NCI-H1105 (cell line): Measurements from ENCODE around the gene ADH1C.
"Not testable (repeated sequence)": the region's sequence is repeated elsewhere in the genome, so short reads cannot be mapped to it uniquely, and the experiment has no call there.

Experiments
- DNase-seq: peaks from one replicate; lab custom pipeline; 2025; lab: John Stamatoyannopoulos, UW

ADH1C gene

DNA sequence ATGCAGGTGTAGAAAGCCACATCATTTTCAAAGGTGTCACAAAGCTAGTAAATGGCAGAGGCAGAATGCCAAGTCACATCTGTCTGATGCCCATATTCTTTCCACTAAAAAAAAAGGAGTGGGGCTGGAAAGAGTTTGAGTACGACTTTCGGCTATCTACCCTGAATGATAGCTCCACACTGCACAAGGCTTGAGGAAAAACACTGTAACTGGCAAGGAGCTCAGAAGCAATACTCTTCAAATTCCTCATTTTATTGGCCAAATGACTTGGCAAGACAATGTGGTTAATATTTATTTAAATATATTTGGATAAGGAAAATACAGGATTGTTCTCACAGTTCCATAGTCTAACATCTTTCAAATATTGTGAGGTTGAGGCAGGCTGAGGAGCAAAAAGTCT, 5.4 kb upstream of the ADH1C start:
- no peak for DNase-seq

DNA sequence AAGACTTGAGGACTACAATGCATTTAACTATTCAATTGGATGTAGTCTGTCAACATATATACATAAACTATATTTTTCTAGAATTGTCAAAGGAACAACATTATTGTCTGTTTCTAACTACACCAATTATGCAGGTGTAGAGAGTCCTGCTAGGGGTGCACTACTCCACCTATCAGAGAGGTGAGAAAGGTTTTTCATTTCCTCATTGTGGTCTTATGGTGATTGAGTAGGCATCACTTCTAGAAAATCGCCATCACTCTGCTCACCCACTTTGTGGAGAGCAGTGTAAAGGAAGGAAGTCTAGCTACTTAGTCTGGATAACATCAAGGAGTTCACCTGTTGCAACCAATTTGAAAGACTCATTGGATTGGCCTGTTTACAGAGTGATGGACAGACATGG, 4.4 kb upstream of the ADH1C start:
- DNase-seq, result no peak

DNA sequence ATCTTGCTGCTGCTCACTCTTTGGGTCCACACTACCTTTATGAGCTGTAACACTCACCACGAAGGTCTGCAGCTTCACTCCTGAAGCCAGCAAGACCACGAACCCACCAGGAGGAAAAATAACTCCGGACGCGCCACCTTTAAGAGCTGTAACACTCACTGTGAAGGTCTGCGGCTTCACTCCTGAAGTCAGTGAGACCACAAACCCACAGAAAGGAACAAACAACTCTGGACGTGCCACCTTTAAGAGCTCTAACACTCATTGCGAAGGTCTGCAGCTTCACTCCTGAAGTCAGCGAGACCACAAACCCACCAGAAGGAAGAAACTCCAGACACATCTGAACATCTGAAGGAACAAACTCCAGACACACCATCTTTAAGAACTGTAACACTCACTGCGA, 3.6 kb upstream of the ADH1C start:
- DNase-seq, result not testable (repeated sequence)

DNA sequence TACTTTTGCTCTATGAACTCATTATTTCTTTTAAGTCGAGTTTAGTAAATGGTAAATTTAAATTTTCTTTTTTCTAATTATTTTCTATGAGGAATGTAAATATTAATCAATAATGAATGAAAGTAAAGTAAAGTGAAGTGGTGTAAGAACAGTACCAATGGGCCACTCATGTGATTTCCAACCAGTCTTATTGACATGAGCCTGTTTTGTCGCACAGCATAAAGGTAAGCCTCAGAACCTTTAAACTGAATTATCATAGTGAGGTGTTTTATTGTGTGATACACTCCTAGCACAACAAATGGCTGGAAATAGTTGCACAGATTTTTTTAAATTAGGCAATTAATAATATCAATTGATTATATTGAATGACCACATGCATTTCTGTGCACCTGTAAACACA, 1.1 kb downstream of the ADH1C start:
- DNase-seq, result no peak

DNA sequence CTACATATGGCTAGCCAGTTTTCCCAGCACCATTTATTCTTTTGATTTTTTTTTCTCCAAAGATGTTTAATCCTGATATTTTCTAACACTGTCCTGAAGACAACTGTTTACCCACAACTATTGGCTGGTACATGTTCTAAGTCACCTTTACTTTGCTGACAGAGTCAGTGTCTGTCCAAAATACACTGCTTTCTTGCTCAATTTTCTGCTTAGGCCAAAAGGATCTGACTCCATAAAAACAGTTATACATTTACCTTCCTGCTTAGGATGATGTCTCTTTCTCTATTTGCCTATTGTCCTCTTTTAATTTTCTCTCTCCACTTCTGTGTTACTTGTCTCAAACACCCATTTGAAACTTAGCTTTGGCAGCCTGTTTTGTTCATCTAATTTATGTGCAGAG, 3.2 kb downstream of the ADH1C start:
- DNase-seq, result no peak

DNA sequence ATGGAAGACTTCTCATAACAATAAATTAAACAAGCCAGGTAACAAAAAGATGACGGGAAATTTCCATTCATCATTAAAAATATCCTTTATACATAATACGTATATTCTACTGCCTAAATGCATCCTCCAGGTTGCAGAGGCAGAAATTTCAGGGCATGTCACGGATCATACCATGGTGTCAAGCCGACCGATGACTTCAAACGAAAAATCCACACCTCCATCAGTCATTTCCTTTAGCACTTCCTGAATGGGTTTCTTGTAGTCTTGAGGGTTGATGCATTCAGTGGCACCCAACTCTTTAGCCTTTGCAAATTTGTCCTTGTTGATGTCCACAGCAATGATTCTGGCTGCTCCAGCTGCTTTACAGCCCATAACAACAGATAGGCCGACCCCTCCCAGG, 9.9 kb downstream of the ADH1C start:
- DNase-seq, result not testable (repeated sequence)

DNA sequence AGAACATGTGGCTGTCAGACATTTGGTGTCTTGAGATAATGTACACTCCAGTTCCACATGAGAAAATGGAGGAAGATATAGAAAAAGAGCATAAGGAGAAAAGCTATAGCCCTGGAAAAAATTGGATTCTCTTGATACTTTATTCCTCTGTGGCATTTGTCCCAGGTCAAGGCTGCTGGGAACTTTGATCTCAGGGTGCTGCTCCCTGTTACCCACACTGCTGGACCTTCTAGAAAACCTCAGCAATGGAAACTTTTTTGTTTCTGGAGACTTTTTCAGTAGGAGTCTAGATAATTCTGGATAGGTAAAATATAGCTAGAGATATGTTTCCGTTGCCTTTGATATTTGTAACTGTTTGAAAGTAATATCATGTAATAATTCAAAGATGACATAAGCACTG, 11.1 kb downstream of the ADH1C start:
- no peak for DNase-seq

DNA sequence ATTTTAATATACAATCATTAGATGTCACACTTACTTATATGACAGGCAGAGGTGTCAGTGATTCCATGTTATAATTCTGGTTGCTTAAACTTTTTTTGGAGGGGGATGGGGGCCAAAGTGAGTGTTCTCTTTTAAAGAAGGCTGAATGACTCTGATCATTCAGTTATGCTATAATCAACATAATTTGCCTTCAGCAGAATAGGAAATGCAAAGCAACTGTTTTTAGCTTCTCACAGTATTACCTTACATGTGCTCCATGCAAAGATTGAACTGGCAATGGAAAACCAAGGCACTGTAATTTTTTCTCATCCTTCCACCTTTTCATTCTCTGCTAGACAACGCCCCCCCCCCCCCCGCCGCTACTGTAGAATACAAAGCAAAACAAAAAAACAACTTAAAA, 13.4 kb downstream of the ADH1C start:
- DNase-seq, result no peak

DNA sequence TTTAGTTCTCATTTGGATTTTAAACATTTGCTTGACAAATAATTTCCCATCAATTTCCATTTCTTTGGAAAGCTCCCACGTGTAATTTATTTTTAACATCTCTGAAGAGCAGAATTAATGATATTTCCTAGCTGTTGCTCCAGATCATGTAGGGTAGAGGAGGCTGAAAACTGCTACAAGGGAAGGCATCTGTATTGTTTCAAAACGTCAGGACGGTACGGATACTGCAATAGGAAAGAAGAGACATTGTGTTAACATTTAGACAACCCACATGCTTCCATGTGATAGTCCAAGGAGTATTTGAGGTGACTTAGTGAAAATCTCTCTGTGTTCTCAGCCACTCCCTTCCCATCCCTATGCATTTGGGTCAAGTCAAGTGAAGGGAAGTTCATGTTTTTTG, 16.0 kb downstream of the ADH1C start:
- no peak for DNase-seq

DNA sequence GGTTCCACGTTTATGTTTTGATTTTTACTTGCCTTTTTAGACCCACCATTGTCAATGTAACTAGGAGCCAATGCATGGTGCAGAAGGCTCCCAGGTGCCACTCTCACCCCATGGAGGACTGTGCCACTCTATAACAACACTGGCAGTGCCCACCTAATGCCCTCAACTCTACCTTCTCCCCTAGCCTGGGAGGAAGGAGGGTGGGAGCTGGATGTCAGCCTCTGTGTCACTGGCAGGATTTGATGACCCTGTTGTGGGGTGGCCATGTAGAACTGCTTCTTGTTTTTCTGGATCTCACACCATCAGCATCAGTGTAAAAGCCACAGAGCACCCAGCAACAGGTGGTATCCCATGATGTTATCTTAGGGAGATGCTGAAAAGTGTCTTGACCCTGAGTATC, 17.7 kb downstream of the ADH1C start:
- no peak for DNase-seq

DNA sequence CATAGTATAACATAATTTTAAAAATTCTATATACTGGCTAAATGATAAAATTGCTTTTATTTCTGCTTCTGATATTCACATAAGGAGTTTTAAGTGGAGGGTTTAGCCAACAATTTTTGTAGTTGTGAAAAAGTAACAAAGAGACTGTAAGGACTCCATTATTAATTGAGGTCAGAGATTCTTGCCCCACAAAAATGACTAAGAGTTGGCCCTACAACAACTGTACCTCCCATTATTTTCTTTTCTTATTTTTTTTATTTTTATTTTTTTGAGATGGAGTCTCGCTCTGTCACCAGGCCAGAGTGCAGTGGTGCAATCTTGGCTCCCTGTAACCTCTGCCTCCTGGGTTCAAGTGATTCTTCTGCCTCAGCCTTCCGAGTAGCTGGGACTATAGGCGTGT, 21.9 kb downstream of the ADH1C start:
- DNase-seq, result no peak

DNA sequence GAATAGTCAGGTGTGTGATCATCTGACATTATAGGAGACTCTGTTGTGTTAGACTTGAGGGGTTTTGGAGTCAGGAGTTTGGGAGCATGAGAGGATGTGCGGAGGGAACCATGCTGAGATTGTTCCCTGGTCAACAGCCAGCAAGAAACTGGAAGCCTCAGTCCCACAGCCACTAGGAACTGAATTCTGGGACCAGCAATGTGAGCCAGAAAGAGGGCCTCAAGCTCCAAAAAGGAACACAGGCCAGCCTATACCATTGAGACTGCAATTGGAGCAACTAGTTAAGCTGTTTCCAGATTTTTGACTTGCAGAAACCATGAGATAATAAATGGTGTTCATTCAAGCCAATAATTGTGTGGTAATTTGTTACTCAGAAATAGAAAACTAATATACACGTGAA, 22.7 kb downstream of the ADH1C start:
- DNase-seq, result no peak

DNA sequence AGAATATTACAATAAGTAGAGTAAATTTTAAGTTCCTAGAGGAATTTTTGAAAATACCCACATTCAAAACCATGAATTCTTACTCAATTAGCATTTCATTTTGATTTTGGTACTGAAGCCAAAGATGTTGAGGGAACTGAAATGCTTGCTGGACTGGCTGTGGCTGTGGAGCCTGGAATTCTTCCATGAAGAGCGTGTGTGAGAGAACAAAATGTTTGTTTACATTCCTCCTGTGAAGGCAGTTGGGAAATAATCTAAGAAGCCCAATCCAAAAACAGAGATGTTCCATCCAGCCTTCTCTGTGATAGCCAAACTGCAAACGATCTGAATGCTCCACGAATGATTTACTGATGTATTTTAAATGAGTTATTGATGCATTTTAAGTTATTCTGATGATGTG, 27.6 kb downstream of the ADH1C start:
- DNase-seq, result no peak

DNA sequence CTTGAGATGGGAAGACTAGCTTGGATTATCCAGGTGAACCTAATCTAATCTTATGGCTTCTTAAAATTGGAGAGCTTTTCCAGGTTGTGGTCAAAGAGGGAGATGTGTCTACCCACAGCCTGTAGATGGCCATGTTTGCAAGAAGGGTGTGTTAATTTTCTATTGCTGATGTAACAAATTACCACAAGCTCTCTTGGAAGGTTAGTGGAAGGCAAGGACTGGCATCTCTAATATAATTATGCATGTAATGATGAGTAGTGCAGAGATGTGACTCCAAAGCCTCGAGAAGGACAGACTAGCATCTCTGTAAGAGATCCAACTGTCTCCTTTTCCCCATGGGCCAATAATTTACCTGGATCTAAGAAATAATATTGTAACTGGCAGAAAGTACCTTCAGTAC, 28.2 kb downstream of the ADH1C start:
- no peak for DNase-seq

DNA sequence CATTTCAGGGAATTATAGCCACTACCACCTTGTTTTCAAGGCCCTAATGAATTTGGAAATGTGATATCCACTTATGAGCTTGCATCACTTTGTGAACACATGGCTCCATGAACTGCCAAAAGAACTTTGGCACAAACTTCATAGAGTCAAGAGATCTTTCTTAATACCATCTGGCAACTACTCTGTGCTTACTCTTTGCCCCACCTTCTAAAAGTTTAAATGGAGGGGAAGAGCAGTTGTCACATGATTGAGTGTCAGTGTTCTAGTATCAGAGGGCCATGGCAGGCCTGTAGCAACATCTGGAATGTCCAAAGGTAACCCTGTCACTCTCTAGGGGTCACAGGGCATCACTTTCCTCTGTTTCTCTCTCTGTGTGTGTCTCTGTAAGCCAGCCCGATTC, 28.8 kb downstream of the ADH1C start:
- DNase-seq, result no peak

DNA sequence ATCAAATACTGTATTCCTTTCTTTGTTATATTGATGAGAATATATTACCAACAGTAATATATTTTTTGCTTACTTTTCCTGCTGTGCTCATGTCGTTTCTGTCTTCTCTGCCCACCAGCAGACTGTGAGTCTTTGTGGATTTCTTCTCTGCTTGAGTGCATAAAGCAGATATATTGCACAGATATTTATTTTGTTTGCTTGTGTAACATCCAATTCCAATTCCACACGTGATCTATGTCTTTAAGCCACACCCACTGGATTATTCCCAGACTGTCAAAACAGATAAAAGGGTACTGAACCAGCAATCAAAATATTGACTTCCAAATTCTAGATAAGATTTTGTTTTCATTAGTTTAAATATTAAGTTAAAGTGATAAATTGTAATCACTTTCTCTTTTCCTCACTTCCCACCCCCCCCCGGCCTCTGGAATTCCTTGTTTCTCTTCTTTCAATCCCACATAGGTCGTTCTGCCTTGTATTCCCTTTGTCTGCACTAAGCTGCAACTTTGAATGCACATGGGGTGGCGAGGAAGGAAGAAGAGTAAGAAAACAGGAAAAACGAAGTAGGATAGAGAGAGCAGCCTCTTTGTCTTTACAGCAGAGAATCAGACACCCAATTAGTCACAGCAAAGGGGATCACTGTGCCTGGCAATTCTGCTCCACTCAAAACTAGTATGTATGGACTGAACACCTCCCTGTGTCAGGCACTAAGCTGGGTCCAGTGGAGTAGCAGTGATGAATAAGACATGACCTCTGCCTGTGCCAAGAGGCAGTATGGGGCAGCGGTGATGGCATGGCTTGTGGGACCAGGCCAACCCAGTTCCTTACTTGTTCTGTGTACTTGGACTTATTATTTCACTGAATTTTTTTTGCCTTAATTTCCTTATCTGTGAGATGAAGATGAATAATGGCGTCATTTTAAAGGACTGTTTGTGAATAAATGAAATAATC, 31.0 kb downstream of the ADH1C start, which contains the start of gene ADH1B:
ADH1B (minus strand) TSS at position 161 of the 951 bp plus-strand sequence; CDS start at position 91, 70 bp downstream.
- no peak for DNase-seq

DNA sequence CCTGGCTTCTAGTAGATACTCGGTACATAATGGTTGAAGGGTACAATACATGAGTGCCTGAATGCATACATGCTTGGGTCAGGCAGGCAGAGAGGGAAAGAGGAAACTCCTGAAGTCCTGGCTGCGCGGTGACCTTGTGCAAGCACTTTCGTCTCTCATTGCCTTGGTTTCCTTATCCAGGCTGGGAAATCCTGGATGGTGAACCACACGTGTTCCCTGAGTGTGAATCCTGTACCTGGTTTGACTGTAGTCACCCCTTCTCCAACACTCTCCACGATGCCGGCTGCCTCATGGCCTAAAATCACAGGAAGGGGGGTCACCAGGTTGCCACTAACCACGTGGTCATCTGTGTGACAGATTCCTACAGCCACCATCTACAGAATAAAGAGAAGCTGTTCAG, 34.7 kb downstream of the ADH1C start:
- DNase-seq, result not testable (repeated sequence)

DNA sequence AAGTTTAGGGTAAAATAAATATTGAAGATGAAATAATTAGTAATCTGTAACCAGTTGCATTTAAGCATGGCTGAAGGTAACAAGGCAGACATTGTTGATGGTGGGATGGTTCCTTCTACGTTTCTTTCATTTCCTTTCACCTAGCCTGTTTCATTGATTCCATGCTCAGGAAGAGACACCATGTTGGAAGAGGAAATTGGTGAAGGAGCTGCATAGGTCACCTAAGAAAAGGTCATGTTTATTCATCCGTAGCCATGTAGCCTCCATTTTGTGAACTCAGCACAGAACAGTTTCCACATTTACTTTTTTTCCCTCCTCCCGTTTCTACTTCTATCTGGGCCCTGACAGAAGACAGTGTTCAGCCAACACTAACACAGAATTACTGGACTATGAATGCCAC, 35.2 kb downstream of the ADH1C start:
- DNase-seq, result no peak

DNA sequence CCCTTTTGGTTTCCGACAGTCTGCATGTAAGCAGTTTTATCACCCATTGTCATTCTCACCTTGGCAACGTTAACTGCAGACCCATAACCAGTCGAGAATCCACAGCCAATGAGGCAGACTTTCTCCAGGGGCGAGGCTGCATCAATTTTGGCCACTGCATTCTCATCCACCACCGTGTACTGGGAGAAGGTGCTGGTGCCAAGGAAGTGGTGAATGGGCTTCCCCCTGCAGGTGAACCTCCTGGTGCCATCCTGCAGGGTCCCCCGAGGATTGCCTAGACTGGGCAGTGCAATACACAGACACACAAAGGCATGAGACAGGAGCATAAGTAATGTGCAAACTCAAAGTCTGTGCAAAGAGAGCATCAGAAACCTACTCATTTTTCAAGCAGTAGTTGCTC, 36.7 kb downstream of the ADH1C start:
- DNase-seq, result no peak

DNA sequence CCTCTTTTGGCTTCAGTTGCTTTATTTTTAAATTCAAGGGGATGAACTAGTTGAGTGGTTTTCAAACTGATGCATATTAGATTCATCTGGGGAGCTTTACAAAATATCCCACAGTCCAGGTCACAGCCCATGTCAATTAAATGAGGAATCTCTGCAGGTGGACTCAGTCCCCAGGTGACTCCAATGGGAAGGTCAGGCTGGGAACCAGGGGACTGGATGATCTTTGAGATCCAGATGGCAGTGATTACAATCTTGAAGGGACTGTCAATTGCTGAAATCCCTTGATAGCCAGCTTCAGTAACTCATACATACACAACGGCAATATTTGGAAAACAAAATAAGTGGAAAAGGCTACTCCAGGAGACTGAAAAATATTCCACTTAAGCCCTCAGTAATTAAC, 38.3 kb downstream of the ADH1C start:
- no peak for DNase-seq

DNA sequence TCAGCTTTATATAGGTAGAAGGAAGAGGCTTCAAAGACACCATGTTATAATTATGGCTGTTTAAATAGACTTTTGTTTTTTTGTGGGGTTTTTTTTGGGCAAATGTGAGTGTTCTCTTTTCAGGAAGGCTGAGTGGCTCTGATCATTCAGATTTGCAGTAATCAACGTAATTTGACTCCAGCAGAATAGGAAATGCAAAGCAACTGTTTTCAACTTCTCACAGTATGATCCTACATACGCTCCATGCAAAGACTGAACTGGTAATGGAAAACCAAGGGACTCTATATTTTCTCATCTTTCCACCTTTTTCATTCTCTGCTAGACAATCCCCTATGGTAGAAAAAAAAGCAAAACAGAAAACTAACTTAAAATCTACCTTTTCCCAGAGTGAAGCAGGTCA, 42.2 kb downstream of the ADH1C start:
- no peak for DNase-seq

DNA sequence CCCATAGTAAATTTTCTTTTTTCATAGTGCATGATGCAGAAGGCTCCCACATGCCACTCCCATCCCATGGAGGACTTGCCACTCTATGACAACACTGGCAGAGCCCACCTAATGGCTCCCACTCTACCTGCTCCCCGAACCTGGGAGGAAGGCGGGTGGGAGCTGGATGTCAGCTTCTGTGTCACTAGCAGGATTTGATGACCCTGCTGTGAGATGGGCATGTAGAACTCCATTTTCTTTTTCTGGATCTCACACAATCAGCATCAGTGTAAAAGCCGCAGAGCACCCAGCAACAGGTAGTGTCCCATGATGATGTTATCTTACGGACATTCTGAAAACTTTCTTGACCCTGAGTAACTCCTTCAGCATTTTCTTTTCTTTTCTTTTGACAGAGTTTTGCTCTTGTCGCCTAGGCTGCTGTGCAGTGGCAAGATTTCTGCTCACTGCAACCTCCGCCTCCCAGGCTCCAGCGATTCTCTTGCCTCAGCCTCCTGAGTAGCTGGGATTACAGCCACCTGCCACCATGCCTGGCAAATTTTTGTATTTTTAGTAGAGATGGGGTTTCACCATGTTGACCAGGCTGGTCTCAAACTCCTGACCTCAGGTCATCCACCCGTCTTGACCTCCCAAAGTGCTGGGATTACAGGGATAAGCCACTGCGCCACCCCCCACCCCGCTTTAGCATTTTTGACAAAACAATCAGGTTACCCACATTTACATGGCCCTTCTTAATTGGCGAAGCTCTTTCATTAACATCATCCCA, 46.7 kb downstream of the ADH1C start:
- no peak for DNase-seq
